CD14-positive monocyte (primary cell): ENCODE measurements around the gene ATG16L2. TPM values are rescaled to one million over a fixed set of nuclear protein-coding genes. Genes with fewer than 3 reads are reported as not detected.

Experiments used
- DNase-seq, 3 donors: peaks; one replicate each; pipeline ENCODE4 v3.0.0-alpha.2; 2011 to 2022
- H2AFZ ChIP-seq: 2 replicates; pipeline ENCODE4 v1.6.0; 2012; ENCODE audit warnings: mild to moderate bottlenecking, low read depth, low read length, inconsistent platforms; ENCODE audit not compliant: insufficient read depth, poor library complexity, severe bottlenecking
- H3K27ac ChIP-seq, 2 donors: 1 replicate in 1 of 2; 2 replicates in 1 of 2; pipeline ENCODE4 v1.5.1; 2012 to 2013; ENCODE audit warnings: low read length in 2 of 2, control low read depth in 1 of 2, inconsistent platforms in 1 of 2, low read depth in 1 of 2, mild to moderate bottlenecking in 1 of 2
- H3K27me3 ChIP-seq, 2 donors: one replicate each; pipeline versions ENCODE4 v1.6.0 to v1.6.1; 2011 to 2013; ENCODE audit warnings: low read length in 2 of 2; ENCODE audit not compliant: control insufficient read depth in 2 of 2, insufficient read depth in 2 of 2
- H3K36me3 ChIP-seq, 2 donors: replicated peaks in 1 of 2; 1 replicate in 1 of 2; 2 replicates in 1 of 2; pipeline versions ENCODE4 v1.5.1 to v1.6.1; 2012 to 2013; ENCODE audit warnings: low read length in 2 of 2, control low read depth in 1 of 2, inconsistent platforms in 1 of 2, mild to moderate bottlenecking in 1 of 2; ENCODE audit not compliant: insufficient read depth in 2 of 2, control insufficient read depth in 1 of 2
- H3K4me1 ChIP-seq, 2 donors: 1 replicate in 1 of 2; 2 replicates in 1 of 2; pipeline versions ENCODE4 v1.5.1 to v1.6.1; 2012 to 2013; ENCODE audit warnings: low read length in 2 of 2, control low read depth in 1 of 2, inconsistent platforms in 1 of 2, mild to moderate bottlenecking in 1 of 2, moderate library complexity in 1 of 2; ENCODE audit not compliant: insufficient read depth in 2 of 2, control insufficient read depth in 1 of 2
- H3K4me2 ChIP-seq: replicated peaks from 2 replicates; pipeline ENCODE3; 2012; ENCODE audit warnings: low read length, moderate library complexity, mild to moderate bottlenecking; ENCODE audit not compliant: poor library complexity, severe bottlenecking; ENCODE audit errors: extremely low read depth
- H3K4me3 ChIP-seq, 3 experiments: fragments of 200-600 bp in 1 of 3; sonication (generic) in 1 of 3; replicated peaks in 1 of 3; 1 replicate in 2 of 3; 2 replicates in 1 of 3; pipeline ENCODE4 v1.5.1; 2011 to 2013; ENCODE audit warnings: low read length in 3 of 3, mild to moderate bottlenecking in 3 of 3, control low read depth in 2 of 3, low read depth in 2 of 3, inconsistent platforms in 1 of 3, moderate library complexity in 1 of 3
- H3K79me2 ChIP-seq: 2 replicates; pipeline ENCODE4 v1.6.0; 2012; ENCODE audit warnings: mild to moderate bottlenecking, control low read depth, inconsistent platforms, low read length, moderate library complexity; ENCODE audit not compliant: insufficient read depth
- H3K9ac ChIP-seq: 2 replicates; pipeline ENCODE4 v1.6.0; 2017; ENCODE audit warnings: low read length, mild to moderate bottlenecking; ENCODE audit not compliant: insufficient read depth, poor library complexity, severe bottlenecking
- H3K9me3 ChIP-seq, 2 donors: replicated peaks in 1 of 2; 1 replicate in 1 of 2; 2 replicates in 1 of 2; pipeline versions ENCODE4 v1.5.1 to v1.6.1; 2012 to 2013; ENCODE audit warnings: low read length in 2 of 2, control low read depth in 1 of 2; ENCODE audit not compliant: control insufficient read depth in 1 of 2, insufficient read depth in 1 of 2
- H4K20me1 ChIP-seq: 2 replicates; pipeline ENCODE4 v1.6.0; 2012; ENCODE audit warnings: mild to moderate bottlenecking, low read length, control low read depth, moderate library complexity; ENCODE audit not compliant: insufficient read depth
- H3K27ac Mint-ChIP-seq, 7 donors: one replicate each; pipeline ENCODE4 v1.8.0; 2020; ENCODE audit warnings: mild to moderate bottlenecking in 7 of 7, mixed read lengths in 7 of 7, moderate library complexity in 6 of 7, inconsistent platforms in 2 of 7
- H3K27me3 Mint-ChIP-seq, 3 donors: one replicate each; pipeline ENCODE4 v1.8.0; 2021 to 2022; ENCODE audit warnings: low read depth in 3 of 3, mild to moderate bottlenecking in 3 of 3, mixed read lengths in 3 of 3, moderate library complexity in 3 of 3, inconsistent platforms in 1 of 3
- H3K36me3 Mint-ChIP-seq, 2 donors: one replicate each; pipeline ENCODE4 v1.8.0; 2020; ENCODE audit warnings: mixed read lengths in 2 of 2, inconsistent platforms in 1 of 2, mild to moderate bottlenecking in 1 of 2
- H3K4me1 Mint-ChIP-seq: one replicate; pipeline ENCODE4 v1.8.0; 2020; ENCODE audit warnings: mild to moderate bottlenecking, mixed read lengths
- H3K4me3 Mint-ChIP-seq, 2 donors: one replicate each; pipeline ENCODE4 v1.8.0; 2020; ENCODE audit warnings: mild to moderate bottlenecking in 2 of 2, mixed read lengths in 2 of 2, moderate library complexity in 1 of 2
- H3K9me3 Mint-ChIP-seq, 7 donors: one replicate each; pipeline ENCODE4 v1.8.0; 2020 to 2022; ENCODE audit warnings: mixed read lengths in 7 of 7, mild to moderate bottlenecking in 6 of 7, moderate library complexity in 6 of 7, inconsistent platforms in 2 of 7
- CTCF ChIP-seq: fragments of 200-600 bp; IDR thresholded peaks from one replicate; pipeline ENCODE4 v1.8.0; 2022; ENCODE audit warnings: antibody characterized with exemption, mild to moderate bottlenecking
- WGBS: methylation state at CpG from one replicate; pipeline ENCODE4 v1.1.5; 2013; ENCODE audit warnings: missing lambda C conversion rate; ENCODE audit not compliant: insufficient coverage; 5-methylcytosine and 5-hydroxymethylcytosine counted together
- intact Hi-C, 2 donors: fragments of 100-400 bp; cut with micrococcal nuclease; formaldehyde crosslinking; loops; one replicate each; pipeline versions ENCODE4 v1.15.0 to v1.15.1; 2023
- polyA plus RNA-seq, 3 donors: library from polyadenylated mRNA; depleted of rRNA in 1 of 3; unstranded in 2 of 3; stranded (reverse) in 1 of 3; fragments of 300-500 nt in 2 of 3; fragments of >200 nt in 1 of 3; fragmentation: Illumina TruSeq in 2 of 3; gene quantifications; 1 replicate in 2 of 3; 2 replicates in 1 of 3; pipeline ENCODE4 v1.2.3, GENCODE V29; 2012 to 2021

The ATG16L2 gene
- polyA plus RNA-seq, 3 donors: 36.9 to 975 (median 46.8) TPM

- no peak overlapping the region for H3K9ac ChIP-seq
- peaks cover 47 to 72% of the 10 kb centered on the region in 2 donors for H3K36me3 ChIP-seq
These were observed 20.7 kb downstream of the ATG16L2 start for GRCh38 chr11:72834905-72835304.

GRCh38 chr11:72836111-72836510, 21.9 kb downstream of the ATG16L2 start:
- H3K27me3 ChIP-seq: no peaks in the 10 kb centered on the region
- intact Hi-C loops: loop anchor here in 1 of 2 donors (10.0 kb wide), 1 partner anchor 409 kb away; no protein-coding TSS in a partner anchor
- Mint-ChIP-seq H3K36me3 (peaks cover 60 to 71% of the 10 kb centered on the region in 2 donors), H3K4me3 (no peak overlapping the region), H3K4me1 (peaks cover 34% of the 10 kb centered on the region), H3K27me3 (peaks cover 0 to 2% (median 1%) of the 10 kb centered on the region in 3 donors), H3K27ac (peak overlapping the region; percentile 73 to 99 (median 93)), H3K9me3 (no peaks in the 10 kb centered on the region)
- no peak overlapping the region for H3K4me3 ChIP-seq
- H3K36me3 ChIP-seq: peaks cover 45 to 72% of the 10 kb centered on the region in 2 donors
- peaks cover 31% of the 10 kb centered on the region for H4K20me1 ChIP-seq
- peaks cover 21 to 22% of the 10 kb centered on the region in 2 donors for H3K4me1 ChIP-seq
- no peaks in the 10 kb centered on the region for H3K9me3 ChIP-seq
- no peak overlapping the region for H3K4me2 ChIP-seq
- WGBS: 100% methylated on average over 1 of the region's 4 CpGs
- no peak for DNase-seq
- TF ChIP-seq CTCF: no peak
- no peak overlapping the region for H2AFZ ChIP-seq
- peak overlapping the region; percentile 82 for H3K27ac ChIP-seq
- no peaks in the 10 kb centered on the region for H3K79me2 ChIP-seq
- H3K9ac ChIP-seq: no peak overlapping the region

More at GRCh38 chr11:72834905-72835304, 20.7 kb downstream of the ATG16L2 start:
- peaks cover 62 to 73% of the 10 kb centered on the region in 2 donors for H3K36me3 Mint-ChIP-seq
- TF ChIP-seq CTCF: no peak
- 4% methylated on average over 5 of the region's 5 CpGs for WGBS
- H3K9me3 Mint-ChIP-seq: no peaks in the 10 kb centered on the region
- H3K4me3 Mint-ChIP-seq: peak overlapping the region; percentile 25 to 71
- H3K4me3 ChIP-seq: no peak overlapping the region
- peaks cover 36% of the 10 kb centered on the region for H3K4me1 Mint-ChIP-seq
- peak overlapping the region; percentile 4 for H2AFZ ChIP-seq
- peak; percentile 84 to 92 (median 84) for DNase-seq
- no peaks in the 10 kb centered on the region for H3K9me3 ChIP-seq
- H3K4me2 ChIP-seq: peak overlapping the region; percentile 25
- peak overlapping the region; percentile 89 to 99 (median 94) for H3K27ac Mint-ChIP-seq
- H4K20me1 ChIP-seq: peaks cover 34% of the 10 kb centered on the region
- peak overlapping the region; percentile 82 for H3K27ac ChIP-seq
- H3K27me3 Mint-ChIP-seq: peaks cover 0 to 2% (median 2%) of the 10 kb centered on the region in 3 donors
- H3K27me3 ChIP-seq: no peaks in the 10 kb centered on the region
- no peaks in the 10 kb centered on the region for H3K79me2 ChIP-seq
- peaks cover 21 to 22% of the 10 kb centered on the region in 2 donors for H3K4me1 ChIP-seq
- intact Hi-C loops: loop anchor here in 1 of 2 donors (5.0 to 10.0 kb wide), 2 partner anchors 342 to 410 kb away; no protein-coding TSS in a partner anchor
